ENCODE results near the gene GPANK1. TPM values are rescaled to one million over a fixed set of nuclear protein-coding genes. Genes with fewer than 3 reads are reported as not detected.

The GPANK1 gene
- total RNA-seq, 2 donors from 2014 or later: 14.7 to 20.0 TPM

DNA sequence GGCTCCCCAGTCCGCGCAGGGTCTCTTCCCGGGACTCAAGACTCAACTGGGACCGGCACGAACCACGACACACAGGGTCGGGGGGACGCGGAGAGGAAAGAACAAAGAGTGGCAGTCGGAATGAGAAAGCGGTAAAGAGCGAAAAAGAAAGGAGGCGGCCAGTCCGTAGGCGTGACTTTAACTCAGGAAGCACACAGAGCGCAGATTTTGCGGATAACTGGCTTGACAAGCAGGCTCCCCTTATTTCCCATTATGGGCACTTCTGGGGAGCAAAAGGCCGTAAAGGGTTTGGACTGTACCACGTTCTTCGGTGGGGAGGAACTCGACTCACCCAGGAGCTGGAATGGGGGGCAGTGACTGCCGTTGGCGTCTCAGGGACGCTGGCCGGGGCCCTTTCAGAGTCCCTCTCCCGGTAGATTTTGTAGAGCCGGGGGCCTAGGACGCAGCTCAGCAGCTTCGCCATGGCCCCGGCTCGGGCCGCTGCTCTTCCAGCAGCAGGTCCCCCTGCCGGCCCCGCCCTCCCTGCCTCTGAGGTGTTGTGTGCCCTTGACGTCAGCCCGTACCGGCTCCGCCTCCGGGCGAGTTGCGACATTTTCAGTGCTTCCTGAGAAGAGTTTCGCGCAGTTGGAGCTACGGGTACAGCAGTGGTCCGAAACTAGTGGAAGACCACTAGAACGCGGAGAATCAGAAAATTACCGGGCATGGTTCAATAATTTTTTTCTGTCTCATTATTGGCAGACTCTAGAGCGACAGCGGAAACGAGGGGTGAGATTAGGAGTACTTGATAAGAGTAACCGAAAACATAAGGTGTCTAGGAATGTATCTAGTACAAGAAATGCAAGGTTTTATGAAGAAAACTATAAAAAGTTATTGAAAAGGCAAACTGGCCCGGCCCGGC, 38.3 kb upstream of the GPANK1 start, which contains the start of gene ABHD16A:
TSS of gene ABHD16A (minus strand) at position 506 of the 898 bp plus-strand sequence. CDS start at position 463, 43 bp downstream.
- H3K27ac ChIP-seq: peak within 1 kb of the TSS; percentile 97 to 98
- peak; percentile 99 for DNase-seq (ENCODE audit: low spot score)
- no peaks in the 10 kb centered on the region for H3K9me3 ChIP-seq
- TF ChIP-seq, protein P1, sequence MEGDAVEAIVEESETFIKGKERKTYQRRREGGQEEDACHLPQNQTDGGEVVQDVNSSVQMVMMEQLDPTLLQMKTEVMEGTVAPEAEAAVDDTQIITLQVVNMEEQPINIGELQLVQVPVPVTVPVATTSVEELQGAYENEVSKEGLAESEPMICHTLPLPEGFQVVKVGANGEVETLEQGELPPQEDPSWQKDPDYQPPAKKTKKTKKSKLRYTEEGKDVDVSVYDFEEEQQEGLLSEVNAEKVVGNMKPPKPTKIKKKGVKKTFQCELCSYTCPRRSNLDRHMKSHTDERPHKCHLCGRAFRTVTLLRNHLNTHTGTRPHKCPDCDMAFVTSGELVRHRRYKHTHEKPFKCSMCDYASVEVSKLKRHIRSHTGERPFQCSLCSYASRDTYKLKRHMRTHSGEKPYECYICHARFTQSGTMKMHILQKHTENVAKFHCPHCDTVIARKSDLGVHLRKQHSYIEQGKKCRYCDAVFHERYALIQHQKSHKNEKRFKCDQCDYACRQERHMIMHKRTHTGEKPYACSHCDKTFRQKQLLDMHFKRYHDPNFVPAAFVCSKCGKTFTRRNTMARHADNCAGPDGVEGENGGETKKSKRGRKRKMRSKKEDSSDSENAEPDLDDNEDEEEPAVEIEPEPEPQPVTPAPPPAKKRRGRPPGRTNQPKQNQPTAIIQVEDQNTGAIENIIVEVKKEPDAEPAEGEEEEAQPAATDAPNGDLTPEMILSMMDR (IDR thresholded peaks at IDR 0.05): peak in 1 of 2 donors; percentile 30
- H3K27me3 ChIP-seq: no peaks in the 10 kb centered on the region
- H3K4me3 ChIP-seq: peak within 1 kb of the TSS; percentile 78 to 82
- H3K36me3 ChIP-seq: peaks cover 21% of the 10 kb centered on the region
- peaks cover 0 to 18% of the 10 kb centered on the region in 2 donors for H3K4me1 ChIP-seq

DNA sequence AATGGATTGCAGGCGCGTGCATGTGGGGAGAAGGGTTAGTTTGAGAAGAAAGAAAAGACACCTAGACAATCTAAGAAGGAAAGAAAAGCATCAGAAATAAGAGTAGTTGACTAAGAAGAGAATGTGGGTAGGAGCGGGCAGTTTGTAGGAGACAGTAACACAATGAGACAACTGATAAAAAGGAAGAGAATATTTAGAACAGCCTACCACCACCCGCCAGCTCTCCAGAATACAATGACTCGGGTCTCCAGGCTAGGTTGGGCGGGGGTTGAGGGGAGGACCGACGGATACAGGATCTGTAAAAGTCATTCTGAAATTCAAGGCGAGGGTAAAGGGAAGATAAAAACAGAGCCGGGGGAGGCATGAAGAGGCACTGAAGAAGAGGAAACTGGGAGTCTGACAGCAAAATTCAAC, 37.6 kb upstream of the GPANK1 start:
- H3K36me3 ChIP-seq: peaks cover 24% of the 10 kb centered on the region
- H3K4me1 ChIP-seq: peaks cover 0 to 22% of the 10 kb centered on the region in 2 donors
- H3K9me3 ChIP-seq: no peaks in the 10 kb centered on the region
- no peaks in the 10 kb centered on the region for H3K27me3 ChIP-seq
- no peak for DNase-seq (ENCODE audit: low spot score)
- peak overlapping the region; percentile 97 to 98 for H3K27ac ChIP-seq
- H3K4me3 ChIP-seq: peak overlapping the region; percentile 78 to 82
- TF ChIP-seq, protein P1 (IDR thresholded peaks at IDR 0.05): no peak

DNA sequence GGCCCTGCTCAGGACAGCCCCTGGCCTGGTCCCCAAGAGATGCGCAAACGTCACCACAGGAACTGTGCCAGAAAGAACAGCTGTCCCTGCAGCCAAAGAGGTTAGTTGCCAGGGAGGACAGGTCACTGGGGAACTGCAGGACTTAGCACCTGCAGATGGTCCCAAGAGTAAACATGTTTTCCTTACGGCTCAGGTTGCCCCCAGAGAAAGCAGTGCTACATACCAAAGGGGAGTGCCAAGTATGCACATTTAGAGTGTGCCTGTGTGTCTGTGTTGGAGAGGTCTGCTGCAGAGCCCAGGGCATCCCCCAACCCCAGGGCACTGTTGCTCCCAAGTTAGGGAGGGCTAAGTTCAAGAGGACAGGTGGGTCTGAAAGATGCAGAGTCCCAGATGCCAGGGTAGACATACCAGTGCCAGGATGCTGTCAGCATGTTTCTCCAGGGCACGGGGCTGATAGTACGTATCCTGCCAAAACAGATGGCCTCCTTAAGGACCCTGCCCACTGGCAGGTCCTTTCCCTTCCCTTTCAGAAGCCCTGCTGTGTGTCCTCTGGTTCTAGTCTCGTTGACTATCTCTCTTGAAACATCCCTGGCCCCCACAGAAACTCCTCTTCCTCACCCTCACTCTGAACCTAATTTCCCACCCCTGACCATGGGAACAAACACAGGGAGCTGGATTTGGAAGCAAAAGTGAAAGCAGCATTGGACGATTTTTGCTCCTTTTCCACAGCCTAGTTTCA, 37.0 kb upstream of the GPANK1 start:
- no peaks in the 10 kb centered on the region for H3K9me3 ChIP-seq
- DNase-seq (ENCODE audit: low spot score): no peak
- peaks cover 30% of the 10 kb centered on the region for H3K36me3 ChIP-seq
- TF ChIP-seq, protein P1 (IDR thresholded peaks at IDR 0.05): no peak
- H3K4me1 ChIP-seq: peaks cover 0 to 22% of the 10 kb centered on the region in 2 donors
- peak overlapping the region; percentile 78 to 82 for H3K4me3 ChIP-seq
- no peaks in the 10 kb centered on the region for H3K27me3 ChIP-seq
- peak overlapping the region; percentile 97 to 98 for H3K27ac ChIP-seq

DNA sequence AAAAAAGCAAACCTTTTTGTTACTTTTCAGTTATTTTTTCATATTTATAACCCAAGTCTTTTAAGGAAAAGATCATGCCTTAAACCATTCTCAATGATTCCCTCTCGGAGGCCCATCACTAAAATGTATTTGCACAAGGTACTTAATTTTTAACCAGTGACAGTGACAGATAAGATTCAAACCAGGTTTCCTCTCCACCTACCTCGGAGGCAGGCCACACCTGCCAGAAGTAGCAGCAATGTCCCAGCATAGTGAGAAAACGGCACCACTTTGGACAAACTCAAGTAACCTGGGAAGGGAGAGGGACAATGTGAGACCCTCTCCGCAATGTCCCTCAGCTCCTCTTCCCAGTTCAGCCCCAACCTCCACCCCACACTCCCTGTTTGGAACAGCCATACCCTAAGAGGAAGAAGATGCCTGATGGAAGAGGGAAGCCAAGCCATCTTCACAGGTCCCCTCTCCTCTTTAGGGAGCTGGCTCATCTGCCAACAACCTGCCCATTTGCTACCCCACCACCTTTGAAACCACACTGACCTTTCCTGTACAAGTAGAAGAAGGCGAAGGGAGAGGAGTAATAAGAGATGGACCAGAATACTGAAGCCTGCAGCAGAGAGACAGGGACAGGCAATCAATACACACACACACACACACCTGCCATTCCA, 36.1 kb upstream of the GPANK1 start:
- no peaks in the 10 kb centered on the region for H3K9me3 ChIP-seq
- peaks cover 0 to 22% of the 10 kb centered on the region in 2 donors for H3K4me1 ChIP-seq
- TF ChIP-seq, protein P1 (IDR thresholded peaks at IDR 0.05): no peak
- no peak overlapping the region for H3K27ac ChIP-seq
- no peak for DNase-seq (ENCODE audit: low spot score)
- H3K27me3 ChIP-seq: no peaks in the 10 kb centered on the region
- H3K36me3 ChIP-seq: peaks cover 40% of the 10 kb centered on the region
- no peak overlapping the region for H3K4me3 ChIP-seq

DNA sequence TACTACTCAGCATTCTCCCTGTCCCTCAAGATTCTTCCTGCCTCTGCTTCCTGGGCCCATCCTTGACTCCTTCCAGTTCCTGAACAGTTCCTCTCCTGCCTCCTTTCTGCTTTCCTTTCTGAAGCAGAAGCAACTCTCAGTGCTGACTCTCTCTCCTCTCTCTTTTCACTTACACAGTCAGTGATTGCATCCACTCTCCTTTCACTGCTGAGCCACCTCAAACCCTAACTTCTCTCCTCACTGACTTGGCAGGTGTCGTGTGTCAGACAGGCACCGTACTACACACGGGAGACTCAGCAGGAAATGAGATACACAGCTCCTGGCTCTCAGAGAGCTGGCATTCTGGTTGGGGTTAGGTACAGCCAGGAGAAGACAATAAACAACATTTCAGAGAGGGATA, 32.8 kb upstream of the GPANK1 start:
- Histone ChIP-seq H3K27ac (no peak overlapping the region), H3K27me3 (no peaks in the 10 kb centered on the region), H3K36me3 (peaks cover 66% of the 10 kb centered on the region), H3K4me1 (peaks cover 0 to 22% of the 10 kb centered on the region in 2 donors), H3K4me3 (no peak overlapping the region), H3K9me3 (no peaks in the 10 kb centered on the region)
- no peak for DNase-seq (ENCODE audit: low spot score)
- TF ChIP-seq, protein P1 (IDR thresholded peaks at IDR 0.05): no peak

Data from right atrium auricular region (tissue), 2 donors.